IMR-90 (cell line): ENCODE results near the gene GALNT17.

Experiments
- CTCF ChIP-seq: conservative IDR thresholded peaks from 2 replicates; pipeline ENCODE4 v1.5.1; 2012; ENCODE audit warnings: mild to moderate bottlenecking, low read depth, low read length, improper control_type of control experiment
- FOS ChIP-seq: fragments of 150-350 bp; IDR thresholded peaks from 2 replicates; pipeline ENCODE4 v1.6.1; 2016; ENCODE audit warnings: low read depth, low read length
- NFE2L2 ChIP-seq: fragments of 150-350 bp; IDR thresholded peaks from 2 replicates; pipeline ENCODE4 v1.6.1; 2016; ENCODE audit warnings: low read depth, mild to moderate bottlenecking, low read length
- POLR2A ChIP-seq: IDR thresholded peaks from 2 replicates; pipeline ENCODE4 v1.6.1; 2012; ENCODE audit warnings: mild to moderate bottlenecking, low read depth, low read length
- RAD21 ChIP-seq: IDR thresholded peaks from 2 replicates; pipeline ENCODE4 v1.6.1; 2012; ENCODE audit warnings: low read length, improper control_type of control experiment
- RFX5 ChIP-seq: IDR thresholded peaks from 2 replicates; pipeline ENCODE4 v1.8.0; 2012; ENCODE audit warnings: low read depth, mild to moderate bottlenecking, low read length, moderate library complexity
- USF2 ChIP-seq: fragments of 150-350 bp; IDR thresholded peaks from 2 replicates; pipeline ENCODE4 v1.6.1; 2017; ENCODE audit warnings: mild to moderate bottlenecking, antibody characterized with exemption, low read length, low read depth
- TF ChIP-seq, protein P1 (sequence below): fragments of 150-350 bp; IDR thresholded peaks from 2 replicates; pipeline ENCODE4 v1.6.1; 2016; ENCODE audit warnings: low read depth, mild to moderate bottlenecking, low read length, moderate library complexity, borderline replicate concordance

DNA sequence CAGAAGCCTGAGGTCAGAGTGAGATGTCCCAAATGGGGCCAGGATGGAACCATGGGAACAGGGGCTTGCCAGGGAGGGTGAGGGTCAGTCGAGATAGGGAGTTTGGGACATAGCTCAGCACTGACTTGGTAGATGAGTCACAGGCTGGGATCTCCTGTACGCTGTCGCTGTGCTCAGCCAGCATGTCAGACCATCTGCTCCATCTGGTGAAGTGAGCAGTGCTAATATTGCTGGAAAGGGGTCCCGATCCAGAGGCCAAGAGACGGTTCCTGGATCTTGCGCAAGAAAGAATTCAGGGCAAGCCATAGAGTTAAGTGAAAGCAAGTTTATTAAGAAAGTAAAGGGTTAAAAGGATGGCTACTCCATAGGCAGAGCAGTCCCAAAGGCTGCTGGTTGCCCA is 505.6 kb downstream of the GALNT17 start:
- no peak for TF ChIP-seq CTCF
- no peak for TF ChIP-seq POLR2A
- no peak for TF ChIP-seq RFX5
- no peak for TF ChIP-seq FOS
- no peak for TF ChIP-seq RAD21
- TF ChIP-seq USF2: no peak
- TF ChIP-seq, protein P1, sequence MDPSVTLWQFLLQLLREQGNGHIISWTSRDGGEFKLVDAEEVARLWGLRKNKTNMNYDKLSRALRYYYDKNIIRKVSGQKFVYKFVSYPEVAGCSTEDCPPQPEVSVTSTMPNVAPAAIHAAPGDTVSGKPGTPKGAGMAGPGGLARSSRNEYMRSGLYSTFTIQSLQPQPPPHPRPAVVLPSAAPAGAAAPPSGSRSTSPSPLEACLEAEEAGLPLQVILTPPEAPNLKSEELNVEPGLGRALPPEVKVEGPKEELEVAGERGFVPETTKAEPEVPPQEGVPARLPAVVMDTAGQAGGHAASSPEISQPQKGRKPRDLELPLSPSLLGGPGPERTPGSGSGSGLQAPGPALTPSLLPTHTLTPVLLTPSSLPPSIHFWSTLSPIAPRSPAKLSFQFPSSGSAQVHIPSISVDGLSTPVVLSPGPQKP: no peak
- no peak for TF ChIP-seq NFE2L2
